GM21526 (cell line): ENCODE results near the gene GTF2A2.

ENCODE experiments used
- ATAC-seq: cut with Tn5 transposase; IDR thresholded peaks from one replicate; pipeline ENCODE4 v1.9.1; 2021; ENCODE audit warnings: moderate library complexity; ENCODE audit not compliant: unreplicated experiment, low FRiP score

The GTF2A2 gene

DNA sequence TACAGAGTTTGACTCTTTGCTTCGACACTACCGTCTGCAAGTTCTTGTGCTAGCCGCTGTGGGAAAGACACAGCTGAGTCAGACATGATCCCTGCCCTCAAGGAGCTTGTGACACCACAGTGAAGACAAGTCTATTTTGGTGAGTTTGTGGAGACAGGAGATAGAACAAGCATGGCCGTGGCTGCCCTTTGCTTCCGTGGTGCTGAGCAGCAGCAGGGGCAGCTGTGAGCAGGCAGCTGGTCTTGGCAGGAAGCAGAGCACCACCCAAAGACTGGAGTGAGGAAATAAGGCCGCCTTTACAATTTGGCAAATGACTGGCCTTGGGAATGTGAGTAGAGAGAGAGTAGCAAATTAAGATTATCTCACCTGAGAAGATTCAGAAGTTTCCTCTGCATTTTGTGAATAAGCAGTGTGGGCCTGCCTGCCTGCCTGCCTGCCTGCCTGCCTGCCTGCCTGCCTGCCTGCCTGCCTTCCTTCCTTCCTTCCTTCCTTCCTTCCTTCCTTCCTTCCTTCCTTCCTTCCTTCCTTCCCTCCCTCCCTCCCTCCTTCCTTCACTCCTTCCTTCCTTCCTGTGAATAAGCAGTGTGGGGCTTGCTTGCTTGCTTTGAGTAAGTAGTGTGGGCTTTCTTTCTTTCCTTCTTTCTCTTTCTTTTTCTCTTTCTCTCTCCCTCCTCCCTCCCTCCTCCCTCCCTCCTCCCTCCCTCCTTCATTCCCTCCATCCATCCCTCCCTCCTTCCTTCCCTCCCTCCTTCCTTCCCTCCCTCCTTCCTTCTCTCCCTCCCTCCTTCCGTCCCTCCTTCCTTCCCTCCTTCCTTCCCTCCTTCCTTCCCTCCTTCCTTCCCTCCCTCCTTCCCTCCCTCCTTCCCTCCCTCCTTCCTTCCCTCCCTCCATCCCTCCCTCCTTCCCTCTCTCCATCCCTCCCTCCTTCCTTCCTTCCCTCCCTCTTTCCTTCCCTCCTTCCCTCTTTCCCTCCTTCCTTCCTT is 47.3 kb downstream of the GTF2A2 start:
- ATAC-seq: no peak

DNA sequence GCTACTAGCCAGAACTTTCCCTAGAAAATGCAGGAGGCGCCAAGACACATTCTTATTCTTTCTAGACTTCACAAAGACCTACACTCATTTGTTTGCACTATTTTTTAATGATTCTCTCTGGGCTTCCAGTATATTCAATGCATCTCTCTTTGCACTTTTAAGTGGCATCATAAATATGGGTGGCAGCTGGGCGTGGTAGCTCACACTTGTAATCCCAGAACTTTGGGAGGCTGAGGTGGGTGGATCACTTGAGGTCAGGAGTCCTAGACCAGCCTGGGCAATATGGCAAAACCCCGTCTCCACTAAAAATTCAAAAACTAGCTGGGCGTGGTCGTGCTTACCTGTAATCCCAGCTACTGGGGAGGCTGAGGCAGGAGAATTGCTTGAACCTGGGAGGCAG is 51.3 kb downstream of the GTF2A2 start:
- no peak for ATAC-seq

DNA sequence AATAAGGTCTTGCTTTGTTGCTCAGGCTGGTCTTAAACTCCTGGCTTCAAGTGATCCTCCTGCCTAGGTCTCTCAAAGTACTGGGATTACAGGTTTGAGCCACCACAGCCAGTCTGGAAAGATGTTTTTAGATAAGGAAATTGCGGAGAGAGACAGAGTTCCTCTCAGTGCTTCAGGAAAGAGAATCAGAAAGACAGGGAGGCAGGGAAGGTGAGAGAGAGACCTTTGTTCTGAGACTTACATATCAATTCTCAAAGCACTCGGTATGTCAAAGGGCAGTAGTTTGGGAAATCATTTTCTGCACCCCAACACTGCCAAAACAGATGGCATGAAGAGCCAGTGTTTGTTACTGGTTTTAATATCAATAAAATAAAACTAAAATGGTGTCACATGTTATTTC is 58.9 kb downstream of the GTF2A2 start:
- no peak for ATAC-seq

DNA sequence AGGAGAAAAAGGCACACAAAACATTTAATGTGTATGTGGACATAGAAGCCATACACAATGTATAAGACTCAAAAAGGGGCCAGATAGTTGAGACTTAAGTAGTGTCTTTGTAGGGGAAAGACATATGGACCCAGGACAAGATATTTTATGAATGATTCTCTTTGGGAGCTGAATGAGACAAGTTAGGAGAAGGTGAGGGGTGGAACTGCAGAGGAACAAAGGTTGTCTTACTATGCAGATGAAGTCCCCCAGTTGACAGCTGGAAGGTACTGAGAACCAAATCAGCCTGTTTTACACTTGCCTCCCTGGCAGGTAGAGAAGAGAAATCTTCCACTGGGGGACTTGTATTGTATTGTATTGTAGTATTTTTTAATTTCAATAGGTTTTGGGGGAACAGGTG is 60.7 kb downstream of the GTF2A2 start:
- no peak for ATAC-seq

DNA sequence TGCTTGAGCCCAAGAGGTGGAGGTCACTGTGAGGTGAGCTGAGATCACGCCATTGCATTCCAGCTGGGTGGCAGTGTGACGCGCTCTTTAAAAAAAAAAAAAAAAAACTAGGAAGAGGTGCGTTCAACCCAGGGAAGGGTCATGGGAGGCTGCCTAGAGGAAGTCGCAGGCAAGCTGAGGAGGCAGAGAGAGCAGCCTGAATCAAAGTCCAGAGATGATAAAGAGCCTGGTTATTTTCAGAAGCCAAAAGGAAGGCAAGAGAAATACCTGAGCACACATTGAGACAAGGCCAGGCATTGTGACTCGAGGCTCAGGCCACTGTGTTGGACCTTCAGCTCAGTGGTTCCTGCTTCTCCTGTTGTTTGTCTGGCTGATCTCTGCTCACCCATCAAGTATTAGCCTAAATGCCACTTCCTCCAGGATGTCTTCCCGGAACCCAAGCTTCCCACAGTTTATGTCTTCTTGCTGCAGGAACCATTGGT is 61.8 kb downstream of the GTF2A2 start:
- ATAC-seq: no peak

DNA sequence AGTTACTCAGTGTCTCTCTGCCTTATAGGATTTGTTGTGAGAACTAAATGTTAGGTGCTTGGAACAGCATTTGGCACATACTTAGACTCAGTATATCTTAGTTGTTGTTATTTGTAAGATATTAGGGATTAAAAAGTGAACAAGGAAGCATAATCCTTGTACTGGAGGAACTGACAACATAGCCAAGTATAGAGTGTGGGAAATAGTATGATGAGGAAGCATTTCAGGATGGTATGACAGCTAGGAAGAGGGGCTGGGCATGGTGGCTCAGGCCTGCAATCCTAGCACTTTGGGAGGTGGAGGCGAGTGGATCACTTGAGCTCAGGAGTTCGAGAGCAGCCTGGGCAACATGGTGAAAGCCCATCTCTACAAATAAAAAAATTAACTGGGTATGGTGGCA is 62.3 kb downstream of the GTF2A2 start:
- ATAC-seq: no peak

DNA sequence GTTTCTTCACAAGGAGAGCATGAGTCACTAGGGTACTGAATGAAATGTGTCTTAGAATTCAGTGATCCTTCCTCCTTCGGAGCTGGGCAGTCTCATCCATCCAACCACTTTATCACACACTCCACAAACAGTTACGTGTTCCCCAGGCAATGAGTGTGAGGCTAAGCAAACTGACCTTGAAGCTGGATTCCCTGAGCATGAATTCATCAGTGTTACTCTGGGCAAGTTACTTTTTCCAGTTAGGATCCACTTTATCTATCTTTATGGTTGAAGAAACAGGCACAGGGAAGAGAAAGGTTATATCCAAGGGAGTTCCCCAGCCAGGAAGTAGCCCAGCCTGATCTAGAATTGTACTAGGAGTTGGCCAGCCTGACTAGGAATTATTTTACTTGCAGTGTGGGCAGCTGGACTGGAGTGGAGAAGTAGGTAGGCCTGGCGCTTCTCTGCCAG is 62.8 kb downstream of the GTF2A2 start:
- ATAC-seq: no peak

DNA sequence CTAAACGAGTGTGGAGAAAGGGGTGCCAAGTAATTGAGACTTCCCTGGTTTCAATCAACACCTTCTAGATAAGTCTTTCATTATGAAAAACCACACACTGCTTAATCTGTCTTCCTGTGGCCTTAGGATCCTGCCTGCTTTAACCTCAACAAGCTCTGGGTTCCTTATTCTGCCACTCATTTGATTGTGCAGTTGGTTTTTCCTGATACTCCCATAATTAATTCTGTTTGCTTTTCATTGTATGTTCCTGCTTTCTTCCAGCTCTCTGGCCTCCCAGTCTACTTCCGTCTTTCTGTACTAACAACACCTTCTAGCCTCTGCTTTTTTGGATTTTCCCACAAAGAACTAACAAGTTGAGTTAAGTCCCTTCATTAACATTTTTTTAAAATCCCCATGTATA is 66.0 kb downstream of the GTF2A2 start:
- ATAC-seq: no peak

DNA sequence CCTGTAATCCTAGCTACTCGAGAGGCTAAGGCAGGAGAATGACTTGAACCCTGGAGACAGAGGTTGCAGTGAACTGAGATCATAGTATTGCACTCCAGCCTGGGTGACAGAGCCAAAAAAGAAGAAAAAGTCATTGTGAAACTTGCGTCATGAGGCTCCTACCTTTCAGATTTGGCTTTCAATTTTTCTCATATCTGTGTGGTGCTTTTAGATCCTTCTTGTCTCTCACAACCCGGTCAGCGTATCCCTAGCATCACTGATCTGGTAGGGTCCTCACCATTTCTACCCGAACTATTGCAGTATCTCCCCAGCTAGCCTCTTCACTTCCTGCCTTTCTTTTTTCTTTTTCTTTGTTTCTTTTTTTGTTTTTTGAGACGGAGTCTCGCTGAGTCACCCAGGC is 67.3 kb downstream of the GTF2A2 start:
- ATAC-seq: no peak
